GM19099 (cell line): Measurements from ENCODE around the gene ID1.

Experiments
- POLR2A ChIP-seq: IDR thresholded peaks from 3 replicates; pipeline ENCODE4 v1.6.1; 2011; ENCODE audit warnings: low read depth; ENCODE audit not compliant: insufficient read length; ENCODE audit errors: extremely low read depth

The ID1 gene

DNA sequence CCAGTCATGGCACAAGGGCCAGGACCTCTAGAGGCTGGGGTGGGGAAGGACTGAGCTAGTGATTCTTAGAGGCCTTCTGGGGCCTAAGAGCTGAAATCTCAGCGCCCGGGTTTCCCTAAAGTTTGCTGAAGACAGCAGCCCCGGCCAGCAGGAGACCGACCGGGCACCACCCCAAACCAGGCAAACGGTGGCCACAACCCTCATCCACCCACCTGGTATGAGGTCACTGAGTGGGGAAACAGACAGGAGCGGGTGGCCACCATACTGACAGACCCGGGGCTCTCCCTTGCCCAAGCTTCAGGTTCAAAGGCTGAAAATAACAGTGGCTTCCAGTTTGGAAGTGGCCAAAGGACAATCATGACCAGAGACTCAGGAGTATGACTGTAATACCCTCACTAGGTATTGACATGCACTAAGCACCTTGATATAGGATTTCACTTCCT lies 35.0 kb upstream of the ID1 start:
- no peak for TF ChIP-seq POLR2A

DNA sequence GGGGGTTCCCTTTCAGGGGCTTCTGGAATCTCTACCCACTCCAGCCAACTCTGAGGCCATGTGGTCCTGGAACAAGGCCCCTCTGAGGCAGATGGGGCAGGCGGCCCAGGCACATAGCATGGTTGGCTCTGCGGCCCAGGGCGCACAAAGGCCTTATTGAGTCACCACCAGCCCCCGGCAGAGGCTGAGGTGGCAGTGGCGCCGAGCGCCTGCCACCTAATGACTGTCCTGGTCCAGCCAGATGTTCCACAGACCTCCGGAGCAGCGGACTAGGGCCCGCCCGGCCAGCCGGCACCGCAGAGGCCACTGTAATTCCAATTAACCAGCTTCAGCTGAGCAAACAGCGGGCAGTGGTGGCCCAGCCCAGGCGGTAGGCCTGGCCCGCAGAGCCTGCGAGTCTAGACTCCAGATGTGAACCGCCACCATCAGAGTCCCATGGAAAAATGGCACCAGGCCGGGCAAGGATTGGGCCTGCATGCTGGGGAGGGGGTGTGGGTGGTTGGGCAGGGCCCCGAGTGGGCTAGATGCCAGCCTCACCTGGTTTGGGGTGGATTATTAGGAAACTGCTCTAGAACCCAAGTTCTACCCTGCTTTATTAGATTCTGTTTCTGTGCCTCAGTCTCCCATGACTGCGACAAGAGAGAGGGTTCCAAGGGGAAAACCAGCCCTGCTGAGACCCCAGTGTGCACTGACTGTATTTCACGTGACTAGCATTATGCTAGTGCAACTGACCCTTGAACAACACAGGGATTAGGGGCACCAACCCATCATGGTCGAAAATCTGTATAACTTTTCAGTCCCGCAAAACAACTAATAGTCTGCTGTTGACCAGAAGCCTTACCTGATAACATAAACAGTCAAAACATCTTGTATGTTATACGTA lies 34.1 kb upstream of the ID1 start:
- no peak for TF ChIP-seq POLR2A

GRCh38 chr20:31572042-31572700 lies 32.9 kb upstream of the ID1 start:
- no peak for TF ChIP-seq POLR2A

DNA sequence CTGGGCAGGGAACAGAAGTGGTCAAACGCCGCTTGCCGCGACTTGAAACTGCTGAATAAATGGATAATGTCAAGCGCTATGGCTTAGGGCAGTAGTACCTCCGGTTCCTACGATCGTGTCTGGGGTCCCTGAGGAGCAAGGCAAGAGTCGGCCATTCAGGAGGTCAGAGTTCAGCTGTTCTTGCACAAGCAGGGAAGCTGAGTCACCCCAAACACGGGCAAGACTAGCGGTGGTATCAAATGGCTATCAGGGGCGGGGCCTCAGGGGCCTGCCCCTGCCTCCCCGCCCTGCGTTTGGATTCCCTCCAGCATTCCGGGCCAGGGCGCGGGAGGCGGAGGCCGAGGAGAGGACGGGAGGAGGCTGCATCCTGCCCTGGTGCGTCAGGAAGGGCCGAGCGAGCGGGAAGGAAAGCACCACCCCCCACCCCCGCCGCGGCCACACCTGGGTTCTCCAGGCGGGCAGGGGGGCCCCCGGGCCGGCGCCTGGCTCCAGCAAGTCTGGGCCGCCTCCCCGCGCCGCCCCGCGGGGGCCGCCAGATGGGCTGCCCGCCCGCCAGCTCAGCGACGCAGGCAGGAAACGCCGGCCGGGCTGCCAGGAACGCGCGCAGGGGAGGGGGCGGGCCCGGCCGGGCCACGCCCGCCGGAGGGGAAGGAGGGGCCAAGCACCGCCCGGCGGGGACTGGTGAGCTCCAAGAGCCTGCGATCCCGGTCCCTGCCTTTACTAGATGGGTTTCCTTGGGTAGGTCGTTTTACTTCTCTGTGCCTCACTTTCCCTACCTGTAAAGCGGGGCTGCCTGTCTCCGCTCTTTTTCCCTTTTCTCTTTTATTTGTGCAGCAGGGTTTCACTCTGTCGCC lies 32.2 kb upstream of the ID1 start:
- TF ChIP-seq POLR2A, result peak; percentile 77

- TF ChIP-seq POLR2A, result no peak
These were observed 31.4 kb upstream of the ID1 start for GRCh38 chr20:31573555-31574321.

- no peak for TF ChIP-seq POLR2A
These were observed 28.3 kb upstream of the ID1 start for GRCh38 chr20:31576751-31577150.

- TF ChIP-seq POLR2A, result no peak
These were observed 27.9 kb upstream of the ID1 start for GRCh38 chr20:31577194-31577593.

GRCh38 chr20:31578448-31579138 lies 26.5 kb upstream of the ID1 start:
- TF ChIP-seq POLR2A, result no peak

DNA sequence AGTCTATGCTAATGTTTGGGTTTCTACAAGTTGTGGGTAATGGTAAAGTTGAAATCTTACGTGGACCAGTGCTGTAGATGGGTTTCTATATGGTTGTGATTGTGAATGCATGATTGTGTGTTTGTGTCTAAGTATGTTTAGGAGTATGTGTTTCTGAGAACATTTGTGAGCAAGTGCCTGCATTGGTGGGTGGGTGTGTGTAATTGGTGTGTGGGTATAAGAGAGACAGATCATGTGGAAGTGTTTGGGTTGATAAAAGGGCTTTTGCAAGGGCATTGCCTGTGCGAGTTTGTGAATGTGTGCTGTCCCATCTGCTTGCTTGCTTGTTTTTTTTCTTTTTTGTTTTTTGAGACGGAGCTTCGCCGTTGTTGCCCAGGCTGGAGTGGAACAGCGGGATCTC lies 25.8 kb upstream of the ID1 start:
- TF ChIP-seq POLR2A, result no peak

DNA sequence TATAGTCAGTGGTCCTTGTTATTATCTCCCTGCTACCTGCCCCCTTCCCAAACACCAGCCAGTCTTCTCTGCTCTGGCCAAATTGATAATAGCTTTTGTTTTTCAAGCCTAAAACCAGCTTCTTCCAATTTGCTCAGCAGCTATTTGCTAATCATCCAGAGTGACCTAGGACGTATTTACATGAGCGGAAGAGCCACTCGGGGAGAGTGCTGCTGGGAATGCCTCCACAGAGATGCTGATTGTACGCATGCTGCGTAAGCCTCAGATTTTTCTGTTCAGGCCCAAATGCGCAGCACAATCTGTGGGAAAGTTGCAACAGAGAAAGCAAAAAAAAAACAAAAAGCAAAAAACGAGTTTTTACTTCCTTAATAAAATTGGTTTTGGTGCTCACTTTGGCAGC lies 24.4 kb upstream of the ID1 start:
- no peak for TF ChIP-seq POLR2A

DNA sequence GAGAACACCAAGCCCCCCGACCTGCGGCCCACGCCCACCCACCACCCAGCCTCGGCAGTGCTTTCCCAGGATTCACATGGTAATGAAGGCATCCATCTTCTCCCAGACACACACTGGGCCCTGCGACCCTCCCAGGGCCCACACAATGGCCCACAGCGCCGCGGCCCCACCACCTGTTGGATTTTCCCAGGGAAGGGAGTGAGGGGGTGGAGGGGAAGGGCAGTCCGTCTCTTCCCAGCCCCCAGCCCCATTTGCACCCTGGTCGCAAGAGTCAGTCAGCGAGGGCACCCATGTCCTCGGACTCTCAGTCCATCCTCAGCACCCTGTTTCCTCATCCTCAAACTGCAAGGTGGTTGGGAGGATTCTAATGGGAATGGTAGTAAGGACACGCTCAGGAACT lies 23.7 kb upstream of the ID1 start:
- TF ChIP-seq POLR2A, result no peak

GRCh38 chr20:31587545-31588389 lies 17.3 kb upstream of the ID1 start:
- no peak for TF ChIP-seq POLR2A

DNA sequence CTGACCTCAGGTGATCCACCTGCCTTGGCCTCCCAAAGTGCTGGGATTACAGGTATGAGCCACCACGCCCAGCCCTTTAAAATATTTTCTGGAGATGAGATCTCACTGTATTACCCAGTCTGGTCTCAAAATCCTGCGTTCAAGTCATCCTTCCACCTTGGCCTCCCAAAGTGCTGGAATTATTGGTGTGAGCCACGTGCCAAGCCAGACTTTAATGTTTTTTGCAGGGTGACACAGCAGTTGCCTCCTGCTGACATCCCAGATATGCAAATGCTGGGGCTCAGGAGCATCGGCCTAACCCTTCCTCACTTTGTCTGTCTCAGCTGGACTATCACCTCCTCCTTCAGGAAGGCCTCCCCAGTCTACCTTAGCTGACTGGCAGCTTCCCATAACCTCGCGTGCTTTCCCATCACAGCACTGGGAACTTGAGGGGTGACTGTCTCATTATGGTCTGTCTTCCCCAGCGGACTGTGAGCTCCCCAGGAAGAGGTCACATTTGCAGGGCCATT lies 14.3 kb upstream of the ID1 start:
- TF ChIP-seq POLR2A, result no peak
